Spleen (tissue), 7 donors: ENCODE results near the gene CCNI.

Source experiments
- CTCF ChIP-seq, 11 experiments: fragments of 200-600 bp in 7 of 11; fragments of 450-650 bp in 4 of 11; sonication (generic) in 4 of 11; IDR thresholded peaks in 8 of 11; conservative IDR thresholded peaks in 3 of 11; 1 replicate in 7 of 11; 2 replicates in 4 of 11; pipeline versions ENCODE4 v1.4.0 to v1.8.0; 2016 to 2021; ENCODE audit warnings: antibody characterized with exemption in 11 of 11, inconsistent platforms in 4 of 11, mild to moderate bottlenecking in 1 of 11
- POLR2A ChIP-seq, 3 donors: fragments of 450-650 bp; IDR thresholded peaks; one replicate each; pipeline ENCODE4 v1.5.1; 2017; ENCODE audit warnings: antibody characterized with exemption in 3 of 3, mild to moderate bottlenecking in 1 of 3
- POLR2AphosphoS5 ChIP-seq, 3 donors: sonication (generic); formaldehyde crosslinking; IDR thresholded peaks; one replicate each; pipeline ENCODE4 v1.5.1; 2017; ENCODE audit warnings: antibody characterized with exemption in 3 of 3
- donor health status: DM: no; HTN: no; CAD: no; lungs with moderate emphysema.
- donor health status: DM: no; HTN: no; CAD: no.
- donor health status: DM: no; HTN: no; CAD: no.

DNA sequence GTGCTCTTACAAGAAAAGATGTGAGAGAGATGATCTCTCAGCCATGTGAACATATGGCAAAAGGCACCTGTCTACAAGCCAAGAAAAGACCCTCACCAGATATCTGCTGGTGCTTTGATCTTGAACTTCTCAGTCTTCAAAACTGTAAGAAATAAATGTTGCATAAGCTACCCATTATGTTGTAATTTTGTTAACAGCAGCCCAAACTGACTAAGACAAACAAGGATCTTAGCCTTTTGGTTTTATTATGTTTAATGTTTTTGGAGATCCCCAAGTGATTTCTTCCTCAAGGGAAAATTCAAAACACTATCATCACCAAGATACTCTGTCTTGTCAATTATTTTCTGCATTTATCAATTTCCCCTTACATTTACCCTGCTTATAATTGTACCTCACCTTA, 21.8 kb upstream of the CCNI start:
- TF ChIP-seq CTCF (IDR thresholded peaks at IDR 0.05 in 8 of 11, conservative IDR thresholded peaks at IDR 0.05 in 3 of 11) (no peak), POLR2AphosphoS5 (IDR thresholded peaks at IDR 0.05) (no peak), POLR2A (IDR thresholded peaks at IDR 0.05) (no peak)
